Cardiac muscle cell (in vitro differentiated cells and primary cell): ENCODE measurements around the gene HLTF. TPM values are rescaled to one million over a fixed set of nuclear protein-coding genes. Genes with fewer than 3 reads are reported as not detected.

ENCODE experiments used
- DNase-seq, 2 donors: peaks; one replicate each; pipeline versions ENCODE4 v3.0.0 to v3.0.0-alpha.2; 2010 to 2017; ENCODE audit warnings: low read depth in 1 of 2, low spot score in 1 of 2
- H3K27ac ChIP-seq: fragments of 200-600 bp; sonication (generic); 2 replicates; pipeline ENCODE4 v1.5.1; 2016
- H3K27me3 ChIP-seq: fragments of 200-600 bp; sonication (generic); 2 replicates; pipeline ENCODE4 v1.6.0; 2016; ENCODE audit warnings: control low read depth
- H3K36me3 ChIP-seq: fragments of 200-600 bp; sonication (generic); 2 replicates; pipeline ENCODE4 v1.5.1; 2016; ENCODE audit warnings: control low read depth
- H3K4me1 ChIP-seq: fragments of 200-600 bp; sonication (generic); 2 replicates; pipeline ENCODE4 v1.8.1; 2017; ENCODE audit warnings: low read depth, mild to moderate bottlenecking, mixed run types
- H3K4me3 ChIP-seq: fragments of 200-600 bp; sonication (generic); 2 replicates; pipeline ENCODE4 v1.5.1; 2016; ENCODE audit warnings: mild to moderate bottlenecking
- H3K9me3 ChIP-seq: fragments of 200-600 bp; sonication (generic); 2 replicates; pipeline ENCODE4 v1.5.1; 2017; ENCODE audit warnings: low read depth, mild to moderate bottlenecking, control low read depth
- CTCF ChIP-seq: IDR thresholded peaks from 2 replicates; pipeline ENCODE4 v1.5.1; 2012; ENCODE audit warnings: low read depth, mild to moderate bottlenecking, low read length
- polyA plus RNA-seq: library from polyadenylated mRNA; unstranded; fragments of >200 nt; fragmentation: Nextera tagmentation; extraction: Ambion mirVana; gene quantifications from 2 replicates; pipeline ENCODE4 v1.2.1, GENCODE V29; 2016
- total RNA-seq: library from RNA; depleted of rRNA; stranded (reverse); fragments of >200 nt; gene quantifications from 2 replicates; pipeline ENCODE4 v1.2.3, GENCODE V29; 2016

Gene HLTF
- total and polyA plus RNA-seq, 2 experiments from 2014 or later = 46.2 to 52.8 TPM

GRCh38 chr3:149021830-149022229, 64.5 kb downstream of the HLTF start:
- Histone ChIP-seq H3K27me3 (no peaks in the 10 kb centered on the region), H3K27ac (no peak overlapping the region), H3K9me3 (peaks cover 6% of the 10 kb centered on the region), H3K4me3 (no peak overlapping the region), H3K4me1 (peaks cover 4% of the 10 kb centered on the region), H3K36me3 (peaks cover 10% of the 10 kb centered on the region)
- no peak for TF ChIP-seq CTCF
- no peak for DNase-seq

GRCh38 chr3:149020839-149021252, 65.5 kb downstream of the HLTF start:
- Histone ChIP-seq H3K9me3 (peaks cover 6% of the 10 kb centered on the region), H3K4me3 (no peak overlapping the region), H3K4me1 (peaks cover 4% of the 10 kb centered on the region), H3K36me3 (peaks cover 10% of the 10 kb centered on the region), H3K27ac (no peak overlapping the region), H3K27me3 (no peaks in the 10 kb centered on the region)
- DNase-seq = no peak
- TF ChIP-seq CTCF = no peak

- no peak overlapping the region for H3K4me3 ChIP-seq
- peaks cover 10% of the 10 kb centered on the region for H3K36me3 ChIP-seq
- peaks cover 4% of the 10 kb centered on the region for H3K4me1 ChIP-seq
- H3K27me3 ChIP-seq = no peaks in the 10 kb centered on the region
- TF ChIP-seq CTCF = no peak
- H3K9me3 ChIP-seq = peaks cover 6% of the 10 kb centered on the region
- DNase-seq = peak in 1 of 2 donors; percentile 65
- no peak overlapping the region for H3K27ac ChIP-seq
Observed at GRCh38 chr3:149020196-149020838, 66.0 kb downstream of the HLTF start.

- H3K4me3 ChIP-seq = no peak overlapping the region
Observed at GRCh38 chr3:149019580-149019979, 66.8 kb downstream of the HLTF start.

GRCh38 chr3:149018247-149018646, 68.1 kb downstream of the HLTF start:
- peak in 1 of 2 donors; percentile 87 for DNase-seq
- no peaks in the 10 kb centered on the region for H3K27me3 ChIP-seq
- no peak for TF ChIP-seq CTCF

More at GRCh38 chr3:149019580-149019979, 66.8 kb downstream of the HLTF start:
- Histone ChIP-seq H3K27me3 (no peaks in the 10 kb centered on the region), H3K9me3 (no peaks in the 10 kb centered on the region), H3K4me1 (peaks cover 4% of the 10 kb centered on the region), H3K36me3 (peaks cover 5% of the 10 kb centered on the region), H3K27ac (no peak overlapping the region)
- no peak for DNase-seq
- no peak for TF ChIP-seq CTCF

More at GRCh38 chr3:149018247-149018646, 68.1 kb downstream of the HLTF start:
- peaks cover 4% of the 10 kb centered on the region for H3K4me1 ChIP-seq
- H3K36me3 ChIP-seq = no peaks in the 10 kb centered on the region
- no peaks in the 10 kb centered on the region for H3K9me3 ChIP-seq
- H3K27ac ChIP-seq = no peak overlapping the region
- H3K4me3 ChIP-seq = no peak overlapping the region
